K562 (cell line): ENCODE data around the gene BEST1.

Source experiments
- CTCF ChIP-seq, 3 experiments: IDR thresholded peaks in 2 of 3; conservative IDR thresholded peaks in 1 of 3; 2 replicates each; pipeline ENCODE4 v1.5.1; 2011 to 2012; ENCODE audit warnings: low read length in 3 of 3, mild to moderate bottlenecking in 3 of 3, control low read depth in 2 of 3, improper control_type of control experiment in 1 of 3, inconsistent platforms in 1 of 3, low read depth in 1 of 3, mixed read lengths in 1 of 3, moderate library complexity in 1 of 3; ENCODE audit not compliant: insufficient read depth in 2 of 3
- FOSL1 ChIP-seq: fragments of 200-800 bp; sonication (Bioruptor generic); conservative IDR thresholded peaks from 2 replicates; pipeline ENCODE4 v1.6.1; 2016; ENCODE audit warnings: missing genetic modification characterization, missing compliant biosample characterization
- HCFC1 ChIP-seq: IDR thresholded peaks from 2 replicates; pipeline ENCODE4 v1.6.1; 2012; ENCODE audit warnings: low read depth, low read length, improper control_type of control experiment
- MAFK ChIP-seq: IDR thresholded peaks from 2 replicates; pipeline ENCODE4 v1.6.1; 2011; ENCODE audit warnings: low read length, improper control_type of control experiment
- RAD21 ChIP-seq, 2 experiments: fragments of 250-450 bp in 1 of 2; fragments of 450-650 bp in 1 of 2; sonication (Bioruptor Pico) in 1 of 2; formaldehyde crosslinking in 1 of 2; IDR thresholded peaks in 1 of 2; conservative IDR thresholded peaks in 1 of 2; 2 replicates each; pipeline versions ENCODE4 v1.4.0 to v1.8.0; 2020 to 2022; ENCODE audit warnings: mild to moderate bottlenecking in 2 of 2, moderate library complexity in 1 of 2

GRCh38 chr11:61999141-61999975, 49.2 kb downstream of the BEST1 start:
- no peak for TF ChIP-seq MAFK
- no peak for TF ChIP-seq HCFC1
- TF ChIP-seq CTCF (IDR thresholded peaks at IDR 0.05 in 2 of 3, conservative IDR thresholded peaks at IDR 0.05 in 1 of 3; ENCODE audit: insufficient read depth in 2 of 3, low read depth in 1 of 3, low read length in 3 of 3), result no peak
- TF ChIP-seq FOSL1, result no peak
- TF ChIP-seq RAD21 (CRISPR knock-in tag; conservative IDR thresholded peaks at IDR 0.05 in 1 of 2, IDR thresholded peaks at IDR 0.05 in 1 of 2), result no peak
